Measurements from ENCODE around the gene RAPGEF2. TPM values are rescaled to one million over a fixed set of nuclear protein-coding genes. Genes with fewer than 3 reads are reported as not detected.

RAPGEF2 gene
- total RNA-seq, 2 donors from 2014 or later, result 22.8 to 40.0 TPM

- DNase-seq, result no peak
- H3K9ac ChIP-seq (ENCODE audit: low read depth in 2 of 2, low read length in 2 of 2), result no peak overlapping the region
- intact Hi-C loops (cut with DNase I), result loop anchor here (10.0 kb wide), 1 partner anchor 92 kb away; no protein-coding TSS in a partner anchor
- no peaks in the 10 kb centered on the region for H3K4me1 ChIP-seq
- no peaks in the 10 kb centered on the region for H3K9me3 ChIP-seq
- H3K27ac ChIP-seq, result no peak overlapping the region
- H3K4me3 ChIP-seq, result no peak overlapping the region
- TF ChIP-seq CTCF (IDR thresholded peaks at IDR 0.05), result no peak
- no peaks in the 10 kb centered on the region for H3K27me3 ChIP-seq
- H3K36me3 ChIP-seq, result no peaks in the 10 kb centered on the region
Measured at GRCh38 chr4:159232465-159233106, 129.7 kb downstream of the RAPGEF2 start.

- no peak for TF ChIP-seq CTCF (IDR thresholded peaks at IDR 0.05)
- Histone ChIP-seq H3K4me3 (no peak overlapping the region), H3K27me3 (no peaks in the 10 kb centered on the region), H3K4me1 (no peaks in the 10 kb centered on the region), H3K36me3 (no peaks in the 10 kb centered on the region), H3K27ac (no peak overlapping the region), H3K9ac (ENCODE audit: low read depth in 2 of 2, low read length in 2 of 2) (no peak overlapping the region), H3K9me3 (no peaks in the 10 kb centered on the region)
- intact Hi-C loops (cut with DNase I), result loop anchor here (10.0 kb wide), 1 partner anchor 89 kb away; no protein-coding TSS in a partner anchor
- DNase-seq, result no peak
Measured at GRCh38 chr4:159235779-159236368, 133.0 kb downstream of the RAPGEF2 start.

- no peak overlapping the region for H3K9ac ChIP-seq (ENCODE audit: low read depth in 2 of 2, low read length in 2 of 2)
- TF ChIP-seq CTCF (IDR thresholded peaks at IDR 0.05), result no peak
- H3K27me3 ChIP-seq, result no peaks in the 10 kb centered on the region
- H3K36me3 ChIP-seq, result no peaks in the 10 kb centered on the region
- no peak overlapping the region for H3K27ac ChIP-seq
- H3K4me3 ChIP-seq, result no peak overlapping the region
- H3K9me3 ChIP-seq, result no peaks in the 10 kb centered on the region
- no peak for DNase-seq
- intact Hi-C loops (cut with DNase I), result loop anchor here (10.0 kb wide), 1 partner anchor 87 kb away; no protein-coding TSS in a partner anchor
- H3K4me1 ChIP-seq, result no peaks in the 10 kb centered on the region
Measured at GRCh38 chr4:159237975-159238374, 135.1 kb downstream of the RAPGEF2 start.

GRCh38 chr4:159238631-159239030 is 135.8 kb downstream of the RAPGEF2 start:
- H3K4me1 ChIP-seq, result no peaks in the 10 kb centered on the region
- no peak overlapping the region for H3K27ac ChIP-seq
- no peaks in the 10 kb centered on the region for H3K27me3 ChIP-seq
- intact Hi-C loops (cut with DNase I), result loop anchor here (10.0 kb wide), 1 partner anchor 86 kb away; no protein-coding TSS in a partner anchor
- H3K36me3 ChIP-seq, result no peaks in the 10 kb centered on the region
- DNase-seq, result no peak
- H3K4me3 ChIP-seq, result no peak overlapping the region
- TF ChIP-seq CTCF (IDR thresholded peaks at IDR 0.05), result no peak
- no peaks in the 10 kb centered on the region for H3K9me3 ChIP-seq
- no peak overlapping the region for H3K9ac ChIP-seq (ENCODE audit: low read depth in 2 of 2, low read length in 2 of 2)

- intact Hi-C loops (cut with DNase I), result loop anchor here (10.0 kb wide), 1 partner anchor 85 kb away; no protein-coding TSS in a partner anchor
- TF ChIP-seq CTCF (IDR thresholded peaks at IDR 0.05), result no peak
- DNase-seq, result no peak
- Histone ChIP-seq H3K4me1 (no peaks in the 10 kb centered on the region), H3K27me3 (no peaks in the 10 kb centered on the region), H3K36me3 (no peaks in the 10 kb centered on the region), H3K4me3 (no peak overlapping the region), H3K9me3 (no peaks in the 10 kb centered on the region), H3K27ac (no peak overlapping the region), H3K9ac (ENCODE audit: low read depth in 2 of 2, low read length in 2 of 2) (no peak overlapping the region)
Measured at GRCh38 chr4:159239629-159240028, 136.8 kb downstream of the RAPGEF2 start.

Measured in colonic mucosa (tissue), 4 donors.